HepG2 (cell line): ENCODE results near the gene NUDT22. TPM values are rescaled to one million over a fixed set of nuclear protein-coding genes. Genes with fewer than 3 reads are reported as not detected.
A peak's percentile ranks its signal among the peaks of the same experiment; 100 is the strongest.

Source experiments
- CCAR2 ChIP-seq: fragments of 200-400 bp; formaldehyde crosslinking; optimal IDR thresholded peaks from 2 replicates; pipeline ENCODE3; 2018; ENCODE audit warnings: low read depth, mild to moderate bottlenecking, low read length, moderate library complexity
- CEBPZ ChIP-seq: IDR thresholded peaks from 2 replicates; pipeline ENCODE4 v1.6.1; 2012; ENCODE audit warnings: low read length, improper control_type of control experiment
- FOXK1 ChIP-seq: sonication (generic); formaldehyde crosslinking; IDR thresholded peaks from 2 replicates; pipeline ENCODE4 v1.4.0; 2020; ENCODE audit warnings: low read depth, missing genetic modification reagents, borderline replicate concordance
- KDM6A ChIP-seq: IDR thresholded peaks from 2 replicates; pipeline ENCODE4 v1.6.1; 2016; ENCODE audit warnings: low read depth
- KLF6 ChIP-seq: IDR thresholded peaks from 2 replicates; pipeline ENCODE4 v1.8.0; 2016; ENCODE audit warnings: missing biosample characterization, missing genetic modification reagents
- MEF2D ChIP-seq: sonication (generic); formaldehyde crosslinking; IDR thresholded peaks from 2 replicates; pipeline ENCODE4 v1.5.1; 2020; ENCODE audit warnings: mild to moderate bottlenecking, missing genetic modification reagents
- NCOA5 ChIP-seq: sonication (generic); formaldehyde crosslinking; IDR thresholded peaks from 2 replicates; pipeline ENCODE4 v1.4.0; 2020; ENCODE audit warnings: missing genetic modification reagents
- POGK ChIP-seq: sonication (generic); formaldehyde crosslinking; conservative IDR thresholded peaks from 2 replicates; pipeline ENCODE4 v1.8.0; 2022; ENCODE audit warnings: mild to moderate bottlenecking, moderate library complexity, missing genetic modification reagents
- RFXAP ChIP-seq: sonication (generic); formaldehyde crosslinking; IDR thresholded peaks from 2 replicates; pipeline ENCODE4 v1.4.0; 2020; ENCODE audit warnings: missing genetic modification reagents, borderline replicate concordance
- SIN3A ChIP-seq: IDR thresholded peaks from 2 replicates; pipeline ENCODE4 v1.6.1; 2011; ENCODE audit warnings: low read depth, mild to moderate bottlenecking, control low read depth, low read length, borderline replicate concordance
- SIX1 ChIP-seq: sonication (generic); formaldehyde crosslinking; IDR thresholded peaks from 2 replicates; pipeline ENCODE4 v1.4.0; 2020; ENCODE audit warnings: missing genetic modification reagents, borderline replicate concordance
- YEATS4 ChIP-seq: sonication (generic); formaldehyde crosslinking; IDR thresholded peaks from 2 replicates; pipeline ENCODE4 v1.4.0; 2020; ENCODE audit warnings: missing genetic modification reagents, borderline replicate concordance
- ZBTB37 ChIP-seq: sonication (generic); formaldehyde crosslinking; IDR thresholded peaks from 2 replicates; pipeline ENCODE4 v1.4.0; 2020; ENCODE audit warnings: mild to moderate bottlenecking, missing genetic modification reagents
- ZBTB7A ChIP-seq: sonication (generic); formaldehyde crosslinking; IDR thresholded peaks from 2 replicates; pipeline ENCODE4 v1.8.0; 2022; ENCODE audit warnings: mild to moderate bottlenecking, missing genetic modification reagents
- ZNF235 ChIP-seq: sonication (generic); formaldehyde crosslinking; IDR thresholded peaks from 2 replicates; pipeline ENCODE4 v1.8.1; 2023; ENCODE audit warnings: mild to moderate bottlenecking, missing genetic modification reagents, borderline replicate concordance
- ZNF256 ChIP-seq: sonication (generic); formaldehyde crosslinking; conservative IDR thresholded peaks from 2 replicates; pipeline ENCODE4 v1.4.0; 2020; ENCODE audit warnings: missing genetic modification reagents
- ZNF264 ChIP-seq: sonication (generic); formaldehyde crosslinking; IDR thresholded peaks from 2 replicates; pipeline ENCODE4 v1.4.0; 2020; ENCODE audit warnings: missing genetic modification reagents
- ZNF350 ChIP-seq: sonication (generic); formaldehyde crosslinking; IDR thresholded peaks from 2 replicates; pipeline ENCODE4 v1.4.0; 2020; ENCODE audit warnings: mild to moderate bottlenecking, low read depth, missing genetic modification reagents, borderline replicate concordance
- ZNF367 ChIP-seq: sonication (generic); formaldehyde crosslinking; IDR thresholded peaks from 2 replicates; pipeline ENCODE4 v1.4.0; 2020; ENCODE audit warnings: missing genetic modification reagents, borderline replicate concordance
- ZNF557 ChIP-seq: sonication (generic); formaldehyde crosslinking; IDR thresholded peaks from 2 replicates; pipeline ENCODE4 v1.4.0; 2020; ENCODE audit warnings: missing genetic modification reagents
- ZNF616 ChIP-seq: sonication (generic); formaldehyde crosslinking; IDR thresholded peaks from 2 replicates; pipeline ENCODE4 v1.5.0; 2020; ENCODE audit warnings: low read depth, mild to moderate bottlenecking, missing genetic modification reagents
- polyA plus RNA-seq, 8 experiments: library from polyadenylated mRNA; depleted of rRNA in 3 of 8; stranded (reverse) in 7 of 8; unstranded in 1 of 8; fragments of >200 nt; fragmentation: Illumina TruSeq in 4 of 8; extraction: Trizol in 4 of 8; gene quantifications; 2 replicates each; pipeline versions ENCODE4 v1.2.1 to v1.2.3, GENCODE V29; 2011 to 2016; ENCODE audit warnings: low read depth in 4 of 8, missing spikeins in 1 of 8, mixed read lengths in 1 of 8; ENCODE audit not compliant: insufficient read depth in 1 of 8
- total RNA-seq, 5 experiments: library from RNA; depleted of rRNA; stranded (reverse); fragments of >200 nt; fragmentation: Illumina TruSeq; extraction: Trizol; gene quantifications; 2 replicates each; pipeline ENCODE4 v1.2.3, GENCODE V29; 2016; ENCODE audit warnings: low read depth in 1 of 5

The NUDT22 gene
- total and polyA plus RNA-seq, 2 of the 13 experiments (the other 11 are each of a cell fraction or from before 2014, with no cell fraction given) = 33.5 to 39.8 TPM

GRCh38 chr11:64237484-64237951 lies 11.4 kb downstream of the NUDT22 start (continued):
- TF ChIP-seq ZBTB37 (CRISPR knock-in tag) (no peak), KDM6A (CRISPR knock-in tag) (0 out of 2 replicates have a peak, but pooled peaks have one; percentile 39), NCOA5 (CRISPR knock-in tag) (no peak), CCAR2 (no peak), SIN3A (peak; percentile 88), FOXK1 (CRISPR knock-in tag) (peak; percentile 53; the same call in 1 of the 2 replicates), ZBTB7A (CRISPR knock-in tag) (peak; percentile 38; the same call in 1 of the 2 replicates), CEBPZ (no peak), ZNF350 (peak; percentile 62; the same call in 1 of the 2 replicates), ZNF367 (CRISPR knock-in tag) (no peak), RFXAP (CRISPR knock-in tag) (no peak), ZNF256 (CRISPR knock-in tag) (no peak), ZNF557 (no peak), POGK (CRISPR knock-in tag) (peak; percentile 38; the same call in 1 of the 2 replicates), MEF2D (CRISPR knock-in tag) (no peak; the same call in 1 of the 2 replicates), YEATS4 (peak; percentile 35; the same call in 1 of the 2 replicates), SIX1 (CRISPR knock-in tag) (no peak), KLF6 (CRISPR knock-in tag) (peak; percentile 56; the same call in 1 of the 2 replicates), ZNF235 (CRISPR knock-in tag) (no peak), ZNF616 (no peak), ZNF264 (CRISPR knock-in tag) (no peak)
